ENCODE measurements around the gene TMEM8B. TPM values are rescaled to one million over a fixed set of nuclear protein-coding genes. Genes with fewer than 3 reads are reported as not detected.

The TMEM8B gene
- total RNA-seq, 1 donor from 2014 or later = 44.4 TPM

DNA sequence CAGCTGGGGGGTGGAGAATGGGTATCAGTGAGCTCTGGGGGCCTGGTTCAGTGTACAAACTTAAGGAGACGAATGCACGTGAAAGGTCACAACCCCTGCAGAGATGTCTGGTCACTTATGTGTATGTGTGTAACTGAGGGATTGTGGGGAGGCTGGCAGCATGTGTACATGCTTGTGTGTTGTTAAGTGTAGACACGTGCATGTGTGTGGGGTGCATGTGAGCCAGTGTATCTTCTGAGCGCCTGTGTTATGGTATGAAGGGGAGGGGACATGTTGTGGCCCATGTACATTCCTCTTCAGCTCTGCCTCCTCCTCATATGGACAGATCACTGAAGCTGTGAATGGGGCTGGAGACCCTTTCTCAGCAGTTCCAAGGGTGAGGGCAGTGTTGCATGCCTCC, 2.0 kb downstream of the TMEM8B start:
- no peaks in the 10 kb centered on the region for H3K36me3 Mint-ChIP-seq
- peak overlapping the region; percentile 46 for H3K4me3 Mint-ChIP-seq
- TF ChIP-seq, protein P1, sequence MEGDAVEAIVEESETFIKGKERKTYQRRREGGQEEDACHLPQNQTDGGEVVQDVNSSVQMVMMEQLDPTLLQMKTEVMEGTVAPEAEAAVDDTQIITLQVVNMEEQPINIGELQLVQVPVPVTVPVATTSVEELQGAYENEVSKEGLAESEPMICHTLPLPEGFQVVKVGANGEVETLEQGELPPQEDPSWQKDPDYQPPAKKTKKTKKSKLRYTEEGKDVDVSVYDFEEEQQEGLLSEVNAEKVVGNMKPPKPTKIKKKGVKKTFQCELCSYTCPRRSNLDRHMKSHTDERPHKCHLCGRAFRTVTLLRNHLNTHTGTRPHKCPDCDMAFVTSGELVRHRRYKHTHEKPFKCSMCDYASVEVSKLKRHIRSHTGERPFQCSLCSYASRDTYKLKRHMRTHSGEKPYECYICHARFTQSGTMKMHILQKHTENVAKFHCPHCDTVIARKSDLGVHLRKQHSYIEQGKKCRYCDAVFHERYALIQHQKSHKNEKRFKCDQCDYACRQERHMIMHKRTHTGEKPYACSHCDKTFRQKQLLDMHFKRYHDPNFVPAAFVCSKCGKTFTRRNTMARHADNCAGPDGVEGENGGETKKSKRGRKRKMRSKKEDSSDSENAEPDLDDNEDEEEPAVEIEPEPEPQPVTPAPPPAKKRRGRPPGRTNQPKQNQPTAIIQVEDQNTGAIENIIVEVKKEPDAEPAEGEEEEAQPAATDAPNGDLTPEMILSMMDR (IDR thresholded peaks at IDR 0.05; ENCODE audit: unreplicated experiment) = no peak
- H3K27me3 Mint-ChIP-seq (ENCODE audit: low read depth) = no peaks in the 10 kb centered on the region
- H3K9me3 Mint-ChIP-seq = no peaks in the 10 kb centered on the region
- H3K4me1 Mint-ChIP-seq = peaks cover 47% of the 10 kb centered on the region
- peak overlapping the region; percentile 17 for H3K27ac Mint-ChIP-seq
- no peak for DNase-seq (ENCODE audit: low spot score in 2 of 2, unreplicated experiment in 2 of 2)

DNA sequence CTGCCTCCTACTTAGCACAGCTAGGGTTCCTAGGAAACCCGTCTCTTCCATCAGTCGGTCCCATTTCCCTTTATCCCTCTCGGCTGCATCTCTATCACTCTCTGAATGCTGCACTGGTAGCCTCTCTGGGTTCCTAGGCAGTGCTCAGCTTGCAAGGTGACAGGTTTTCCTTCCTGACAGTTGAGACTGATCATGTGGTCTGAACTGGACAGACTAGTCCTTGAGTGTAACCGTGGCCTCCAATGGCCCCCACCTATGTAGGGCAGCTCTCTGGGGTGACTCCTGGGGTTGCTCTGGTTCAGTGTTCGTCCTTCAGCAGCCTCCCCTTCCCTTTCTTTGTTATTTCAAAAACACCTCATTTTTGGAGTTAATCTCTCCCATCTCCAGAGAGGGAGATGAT, 3.8 kb downstream of the TMEM8B start:
- Mint-ChIP-seq H3K4me3 (no peak overlapping the region), H3K4me1 (peaks cover 45% of the 10 kb centered on the region), H3K27me3 (ENCODE audit: low read depth) (no peaks in the 10 kb centered on the region), H3K9me3 (no peaks in the 10 kb centered on the region), H3K36me3 (no peaks in the 10 kb centered on the region), H3K27ac (peak overlapping the region; percentile 59)
- no peak for DNase-seq (ENCODE audit: low spot score in 2 of 2, unreplicated experiment in 2 of 2)
- TF ChIP-seq, protein P1 (IDR thresholded peaks at IDR 0.05; ENCODE audit: unreplicated experiment) = no peak

DNA sequence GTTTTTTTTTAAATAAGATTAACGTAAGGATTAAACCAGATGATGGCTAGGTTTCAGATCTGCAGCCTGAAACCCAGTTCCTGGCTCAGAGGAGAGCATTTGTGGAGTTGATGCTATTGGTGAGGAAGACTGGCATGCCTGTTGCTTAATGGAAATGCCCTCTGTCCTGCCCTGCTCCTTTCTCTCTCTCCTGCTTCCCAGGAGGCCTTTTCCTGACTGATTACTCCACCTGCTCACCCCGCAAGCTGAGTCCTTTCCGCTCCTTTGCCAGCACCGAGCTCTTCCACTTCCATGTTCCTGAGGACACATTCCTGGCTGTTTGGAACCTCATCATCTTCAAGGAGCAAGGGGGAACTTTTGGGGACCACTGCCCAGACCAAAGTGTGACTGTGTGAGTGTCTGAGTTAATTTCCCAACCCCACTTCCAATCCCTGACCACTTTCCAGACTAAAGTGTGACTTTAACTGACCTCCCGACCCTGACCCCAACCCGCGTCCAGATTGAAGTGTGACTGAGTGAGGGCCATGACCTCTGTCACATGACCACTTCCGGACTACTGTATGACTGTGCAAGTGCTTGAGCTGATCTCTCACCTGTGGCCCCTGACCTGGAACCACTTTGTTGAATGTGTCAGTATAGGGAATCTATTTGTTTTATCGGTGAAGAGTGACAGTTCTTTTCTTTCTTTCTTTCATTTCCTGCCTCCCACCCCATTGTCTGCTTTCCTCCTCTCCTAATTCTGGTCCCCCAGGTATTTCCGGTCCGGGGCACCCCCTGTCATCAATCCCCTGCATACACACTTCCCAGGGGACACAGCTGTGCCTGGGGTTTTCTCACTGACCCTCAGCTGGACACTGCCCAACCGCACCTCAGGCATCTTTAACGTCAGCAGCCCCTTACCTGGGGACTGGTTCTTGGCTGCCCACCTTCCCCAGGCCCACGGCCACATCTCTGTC, 5.5 kb downstream of the TMEM8B start:
- Mint-ChIP-seq H3K4me3 (no peak overlapping the region), H3K36me3 (no peaks in the 10 kb centered on the region), H3K9me3 (no peaks in the 10 kb centered on the region), H3K27me3 (ENCODE audit: low read depth) (no peaks in the 10 kb centered on the region), H3K4me1 (peaks cover 36% of the 10 kb centered on the region), H3K27ac (no peak overlapping the region)
- TF ChIP-seq, protein P1 (IDR thresholded peaks at IDR 0.05; ENCODE audit: unreplicated experiment) = no peak
- no peak for DNase-seq (ENCODE audit: low spot score in 2 of 2, unreplicated experiment in 2 of 2)

DNA sequence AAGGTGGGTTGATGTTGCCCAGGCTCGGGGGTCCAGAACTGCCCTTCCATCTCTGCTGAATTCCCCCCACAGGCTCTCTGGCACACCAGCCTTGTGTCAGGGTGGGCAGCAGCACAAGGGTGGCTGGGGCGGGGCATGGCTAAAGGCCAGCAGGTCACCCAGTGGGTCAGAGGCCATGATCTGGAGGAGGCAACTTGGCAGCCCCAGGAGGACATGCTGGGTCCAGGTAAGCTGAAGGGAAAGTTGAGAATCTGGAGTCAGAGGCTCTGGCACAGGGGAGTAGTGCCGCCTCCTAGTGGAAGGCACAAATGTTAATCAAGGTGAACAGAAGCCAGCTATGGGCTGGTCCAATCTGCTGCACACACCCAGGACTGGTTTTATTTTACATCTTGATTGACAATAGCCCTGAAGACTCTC, 6.2 kb downstream of the TMEM8B start:
- TF ChIP-seq, protein P1 (IDR thresholded peaks at IDR 0.05; ENCODE audit: unreplicated experiment) = no peak
- no peak overlapping the region for H3K27ac Mint-ChIP-seq
- DNase-seq (ENCODE audit: low spot score in 2 of 2, unreplicated experiment in 2 of 2) = no peak

DNA sequence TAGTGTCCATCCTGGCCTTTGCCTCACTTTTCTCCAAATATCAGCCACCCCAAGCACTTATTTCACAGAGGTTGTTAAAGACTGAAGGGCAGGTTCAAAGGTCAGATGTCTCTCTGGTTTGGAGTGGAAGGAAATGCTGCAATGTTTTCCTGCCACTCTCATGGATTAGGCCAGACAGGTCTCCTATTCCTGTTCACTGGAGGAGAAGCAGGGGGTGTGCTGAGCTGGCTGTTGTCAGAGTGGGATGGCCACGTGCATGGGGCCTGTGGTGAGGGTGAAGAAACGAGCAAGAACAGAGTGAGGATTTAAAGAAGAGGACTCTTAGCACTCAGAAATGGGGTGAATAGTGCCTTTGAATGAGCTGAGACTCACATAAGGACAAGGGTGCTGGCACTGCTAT, 6.7 kb downstream of the TMEM8B start:
- DNase-seq (ENCODE audit: low spot score in 2 of 2, unreplicated experiment in 2 of 2) = no peak
- TF ChIP-seq, protein P1 (IDR thresholded peaks at IDR 0.05; ENCODE audit: unreplicated experiment) = no peak
- H3K27me3 Mint-ChIP-seq (ENCODE audit: low read depth) = no peaks in the 10 kb centered on the region
- H3K36me3 Mint-ChIP-seq = no peaks in the 10 kb centered on the region
- H3K4me1 Mint-ChIP-seq = peaks cover 24% of the 10 kb centered on the region
- H3K4me3 Mint-ChIP-seq = no peak overlapping the region
- H3K9me3 Mint-ChIP-seq = no peaks in the 10 kb centered on the region
- no peak overlapping the region for H3K27ac Mint-ChIP-seq

More for the DNA sequence above, 6.2 kb downstream of the TMEM8B start:
- no peaks in the 10 kb centered on the region for H3K9me3 Mint-ChIP-seq
- peaks cover 30% of the 10 kb centered on the region for H3K4me1 Mint-ChIP-seq
- no peak overlapping the region for H3K4me3 Mint-ChIP-seq
- no peaks in the 10 kb centered on the region for H3K27me3 Mint-ChIP-seq (ENCODE audit: low read depth)
- no peaks in the 10 kb centered on the region for H3K36me3 Mint-ChIP-seq
